HG03039 (cell line): ENCODE results near the gene RHOJ.
"Not testable (repeated sequence)": the region's sequence is repeated elsewhere in the genome, so short reads cannot be mapped to it uniquely, and the experiment has no call there.

Experiments
- ATAC-seq: cut with Tn5 transposase; IDR thresholded peaks from one replicate; pipeline ENCODE4 v1.9.1; 2021; ENCODE audit warnings: mild to moderate bottlenecking, moderate library complexity; ENCODE audit not compliant: unreplicated experiment

RHOJ gene

DNA sequence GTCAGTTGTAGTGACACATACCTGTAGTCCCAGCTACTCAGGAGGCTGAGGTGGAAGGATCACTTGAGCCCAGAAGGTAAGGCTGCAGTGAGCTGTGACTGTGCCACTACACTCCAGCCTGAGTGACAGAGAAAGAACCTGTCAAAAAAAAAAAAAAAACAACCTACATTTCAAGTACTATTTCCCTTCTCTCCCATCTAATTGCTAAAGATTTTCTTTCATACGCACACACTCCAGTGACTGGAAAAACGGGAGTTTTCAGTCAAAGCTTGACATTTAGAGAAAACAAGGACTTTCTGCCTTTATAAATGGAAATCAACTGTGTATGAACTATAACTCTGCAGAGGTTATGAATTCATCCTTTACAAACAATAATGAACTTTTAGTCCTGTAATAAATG is 88.6 kb downstream of the RHOJ start:
- no peak for ATAC-seq

- no peak for ATAC-seq
Measured at GRCh38 chr14:63295231-63295685, 91.0 kb downstream of the RHOJ start.

DNA sequence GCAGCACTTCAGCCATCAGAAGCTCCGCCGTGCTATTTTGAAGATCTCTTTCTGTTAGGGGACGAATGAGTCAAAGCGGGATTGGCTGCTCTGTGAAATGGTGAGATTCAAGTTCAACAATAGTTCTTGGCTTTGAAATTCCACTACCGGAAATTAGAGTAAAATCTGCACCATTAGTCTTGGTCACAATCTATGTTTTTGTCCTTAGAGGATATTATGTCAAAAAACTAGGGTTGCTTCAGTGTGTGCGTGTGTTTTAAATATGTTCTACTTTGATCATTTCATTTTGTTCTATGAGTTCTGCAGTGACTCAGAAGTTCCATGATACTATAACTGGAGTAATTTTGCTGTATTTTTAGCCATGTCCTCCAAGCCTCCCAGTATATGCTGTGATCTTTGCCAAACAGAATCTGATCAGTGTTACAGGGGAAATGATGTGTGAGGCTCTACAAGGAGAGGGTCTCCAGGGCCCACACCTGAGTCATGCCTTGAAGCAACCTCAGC is 91.9 kb downstream of the RHOJ start:
- no peak for ATAC-seq

- ATAC-seq = no peak
Measured at GRCh38 chr14:63297372-63298063, 93.3 kb downstream of the RHOJ start.

- ATAC-seq = no peak
Measured at GRCh38 chr14:63299351-63300110, 95.3 kb downstream of the RHOJ start.

GRCh38 chr14:63300854-63301253 is 96.6 kb downstream of the RHOJ start:
- no peak for ATAC-seq

DNA sequence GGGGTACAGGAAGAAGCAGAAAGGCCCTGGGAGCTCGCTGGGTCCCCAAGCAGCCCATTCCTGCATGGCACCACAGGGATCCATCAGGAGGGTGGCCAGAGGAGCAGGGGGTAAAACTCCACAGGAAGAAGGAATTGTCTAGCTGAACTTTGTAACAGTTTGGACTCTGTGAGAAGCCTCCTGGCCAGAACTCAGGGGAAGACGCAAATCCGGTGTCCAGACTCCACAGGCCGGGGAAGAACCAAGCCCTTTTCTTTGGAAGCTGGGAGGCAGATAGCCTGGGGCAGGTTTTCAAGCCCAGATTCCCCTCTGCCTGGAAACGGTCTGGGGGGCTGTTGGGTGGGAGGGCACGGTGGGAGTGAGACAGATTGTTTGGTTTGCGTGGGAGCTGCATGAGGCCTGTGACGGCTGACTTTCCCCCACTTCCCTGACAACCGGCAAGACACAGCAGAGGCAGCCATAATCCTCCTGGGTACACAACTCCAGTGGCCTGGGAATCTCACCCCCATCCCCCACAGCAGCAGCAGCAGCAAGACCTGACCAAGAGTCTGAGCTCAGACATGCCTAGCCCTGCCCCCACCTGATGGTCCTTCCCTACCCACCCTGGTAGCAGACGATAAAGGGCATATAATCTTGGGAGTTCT is 97.8 kb downstream of the RHOJ start:
- no peak for ATAC-seq

GRCh38 chr14:63304429-63304828 is 100.2 kb downstream of the RHOJ start:
- not testable (repeated sequence) for ATAC-seq

DNA sequence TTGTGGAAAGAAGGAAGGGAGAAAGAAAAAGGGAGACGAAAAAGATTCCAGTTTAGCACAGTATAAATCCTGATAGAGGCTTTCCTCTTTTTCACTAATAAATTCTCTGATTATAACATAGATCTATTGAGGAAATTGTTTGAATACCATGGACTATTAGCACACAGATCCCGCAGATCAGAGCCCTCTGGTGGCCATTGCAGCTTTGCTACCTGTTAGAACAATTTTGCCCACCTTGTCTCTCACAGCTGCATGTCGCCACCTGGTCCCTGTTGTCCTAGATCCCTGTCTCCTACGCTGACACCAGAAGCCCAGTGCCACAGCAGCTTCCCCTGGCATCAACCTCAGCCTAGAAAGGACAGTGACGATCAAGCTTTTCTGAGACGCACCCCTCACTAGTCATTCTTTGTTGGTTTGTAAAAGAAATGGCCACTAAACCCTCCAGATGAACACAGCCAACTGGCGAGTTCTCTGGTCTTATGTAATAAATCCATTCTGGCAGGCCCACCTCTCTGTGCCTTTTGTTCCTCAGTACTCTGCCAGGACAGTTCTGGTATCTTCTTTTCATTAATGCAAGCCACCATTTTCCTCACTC is 104.6 kb downstream of the RHOJ start:
- no peak for ATAC-seq

DNA sequence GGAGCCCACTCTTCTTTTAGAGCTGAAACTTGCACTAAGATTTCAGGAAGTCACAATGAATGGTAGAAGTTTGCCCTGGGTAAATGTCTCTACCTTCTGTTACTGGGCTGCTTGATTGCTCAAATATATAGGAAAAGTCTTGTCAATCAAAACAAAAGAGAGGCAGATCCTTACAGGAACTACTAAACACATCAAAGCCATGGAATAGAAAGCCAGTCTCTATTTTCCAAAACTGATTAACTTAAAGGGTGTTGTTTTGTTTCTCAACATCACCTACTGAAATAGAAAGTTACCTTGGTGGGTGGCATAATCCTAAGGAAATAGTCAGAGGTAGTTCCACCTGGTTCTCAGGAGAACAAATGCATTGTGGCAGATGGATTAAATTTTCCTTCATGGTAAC is 114.6 kb downstream of the RHOJ start, which contains the start of gene GPHB5:
Gene GPHB5 (minus strand): TSS at position 101 of the 400 bp plus-strand sequence. CDS start 1,086 bp downstream, outside the sequence.
- ATAC-seq = no peak

DNA sequence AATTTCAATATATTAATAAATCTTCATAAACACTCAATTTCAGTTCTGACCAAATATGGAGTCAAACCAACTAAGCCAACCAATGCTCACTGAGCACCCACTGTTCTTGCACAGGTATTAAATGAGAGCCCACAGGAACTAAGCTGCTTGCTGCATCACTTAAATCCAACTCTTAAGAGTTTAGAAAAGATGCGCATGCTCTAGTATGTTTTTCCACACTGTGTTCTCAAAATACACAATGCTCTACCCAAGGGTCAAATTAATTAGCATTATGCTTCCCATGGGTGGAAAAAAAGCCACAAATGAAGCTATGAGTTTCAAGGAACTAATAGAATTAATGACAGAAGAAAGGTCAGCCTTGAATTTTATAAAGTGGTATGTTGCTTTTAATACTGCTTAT is 118.2 kb downstream of the RHOJ start:
- ATAC-seq = no peak

GRCh38 chr14:63322897-63323573 is 118.8 kb downstream of the RHOJ start:
- ATAC-seq = no peak

GRCh38 chr14:63326840-63327239 is 122.6 kb downstream of the RHOJ start:
- no peak for ATAC-seq

DNA sequence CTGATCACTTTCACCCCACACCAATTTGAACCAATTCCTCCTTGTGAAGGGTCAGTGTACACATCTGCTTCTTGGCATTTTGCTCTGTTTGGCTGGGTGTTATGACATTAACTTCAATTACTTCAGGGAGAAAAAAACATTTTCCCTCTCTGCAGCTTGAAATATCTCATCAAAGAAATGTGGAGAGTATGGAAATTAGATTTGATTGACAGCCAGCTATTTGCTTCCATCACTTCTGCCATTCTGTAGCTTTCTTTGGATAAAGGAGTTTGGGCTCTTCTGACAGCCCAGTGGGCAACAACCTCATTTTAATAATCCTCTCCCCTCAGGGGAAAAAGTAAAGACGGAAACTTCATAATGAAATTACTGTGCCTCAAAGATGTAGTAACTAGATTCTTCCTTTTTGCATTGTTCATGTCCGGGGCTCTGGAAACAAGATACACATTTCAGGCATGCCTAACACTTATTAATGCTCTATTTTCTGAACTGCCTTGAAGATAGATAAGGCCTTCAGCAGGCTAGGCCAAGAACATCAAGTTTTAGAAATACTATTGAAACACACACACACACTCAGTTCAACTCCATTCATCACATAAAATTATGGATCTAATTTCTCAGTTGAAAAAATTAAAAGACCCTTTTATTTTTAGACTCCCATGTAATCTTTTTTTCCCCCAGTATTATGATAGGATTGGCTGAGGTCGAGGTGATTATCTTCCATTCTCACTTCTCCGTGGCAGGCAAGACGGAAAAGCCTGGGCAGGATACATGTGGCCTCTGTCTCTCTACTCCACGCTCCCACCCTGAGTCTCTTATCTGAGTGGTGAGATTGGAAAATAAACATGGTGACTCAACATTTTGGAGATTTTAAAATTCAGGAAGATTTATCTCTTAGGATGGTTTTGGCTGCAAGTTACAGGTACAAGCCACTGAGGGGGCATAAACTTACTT is 124.8 kb downstream of the RHOJ start:
- ATAC-seq = no peak

DNA sequence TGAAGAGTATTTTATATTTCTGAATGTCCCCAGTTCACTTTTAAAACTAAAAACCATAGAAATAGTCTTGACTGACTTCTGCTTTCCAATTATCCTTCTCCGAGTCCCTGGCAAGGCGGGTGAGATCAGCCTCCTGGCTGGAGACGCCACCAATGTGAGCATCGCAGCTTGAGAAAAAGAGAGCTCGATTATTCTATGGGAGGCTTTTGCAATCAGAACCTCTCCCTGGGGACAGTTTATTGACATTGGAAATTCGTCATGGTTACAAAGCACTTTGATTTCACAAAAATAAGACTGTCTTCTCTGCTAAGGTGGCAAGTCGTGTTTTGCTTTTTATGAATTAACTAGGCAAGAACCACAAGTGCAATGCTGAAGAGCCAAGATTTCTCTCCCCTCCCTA is 138.1 kb downstream of the RHOJ start:
- no peak for ATAC-seq
